OCI-LY7 (cell line): Measurements from ENCODE around the gene KRTAP19-2. TPM values are rescaled to one million over a fixed set of nuclear protein-coding genes. Genes with fewer than 3 reads are reported as not detected.

Experiments
- BruUV-seq: library from RNA; stranded (reverse); fragments of 400-500 nt; replicated peaks from 2 replicates; lab custom pipeline; 2021; lab: Mats Ljungman, UMichigan
- CTCF ChIA-PET: fragments of 300-600 bp; sonication (Branson Sonifier 250); formaldehyde crosslinking; loops from one replicate; lab custom pipeline; 2022; ENCODE audit warnings: antibody characterized with exemption; ENCODE audit not compliant: unreplicated experiment; lab: Charles Lee
- POLR2A ChIA-PET: fragments of 300-600 bp; sonication (Branson Sonifier 250); formaldehyde crosslinking; loops from one replicate; lab custom pipeline; 2022; ENCODE audit warnings: antibody characterized with exemption; lab: Charles Lee
- DNase-seq: peaks from one replicate; pipeline ENCODE4 v3.0.0-alpha.2; 2015; ENCODE audit warnings: low spot score
- H2AFZ ChIP-seq: fragments of 200-600 bp; sonication (generic), shearing (Covaris generic); 2 replicates; pipeline ENCODE4 v1.6.1; 2014; ENCODE audit warnings: mild to moderate bottlenecking, antibody characterized with exemption, low read length, moderate library complexity
- H3K27ac ChIP-seq: fragments of 200-600 bp; sonication (generic); 2 replicates; pipeline ENCODE4 v1.5.1; 2014; ENCODE audit warnings: mixed run types, low read depth, mild to moderate bottlenecking, moderate library complexity, low read length, inconsistent platforms; ENCODE audit not compliant: poor library complexity, severe bottlenecking
- H3K36me3 ChIP-seq: fragments of 200-600 bp; sonication (generic); 2 replicates; pipeline ENCODE4 v1.6.1; 2014; ENCODE audit warnings: mild to moderate bottlenecking, antibody characterized with exemption, low read length, moderate library complexity, mixed read lengths; ENCODE audit not compliant: insufficient read depth
- H3K4me1 ChIP-seq: fragments of 200-600 bp; sonication (generic); 2 replicates; pipeline ENCODE4 v1.5.1; 2014; ENCODE audit warnings: mild to moderate bottlenecking, low read length; ENCODE audit not compliant: insufficient read depth, poor library complexity, severe bottlenecking
- H3K4me2 ChIP-seq: fragments of 200-600 bp; sonication (generic); 2 replicates; pipeline ENCODE4 v1.6.1; 2014; ENCODE audit warnings: mild to moderate bottlenecking, low read length
- H3K4me3 ChIP-seq: fragments of 200-600 bp; sonication (generic); 2 replicates; pipeline ENCODE4 v1.5.1; 2014; ENCODE audit warnings: mild to moderate bottlenecking, low read depth, low read length; ENCODE audit not compliant: poor library complexity, severe bottlenecking
- H3K79me2 ChIP-seq: fragments of 200-600 bp; sonication (generic); 2 replicates; pipeline ENCODE4 v1.6.1; 2016; ENCODE audit warnings: low read depth, mild to moderate bottlenecking, low read length, moderate library complexity, mixed read lengths; ENCODE audit not compliant: insufficient read depth
- H3K9me2 ChIP-seq: fragments of 200-600 bp; sonication (generic); 2 replicates; pipeline ENCODE4 v1.6.1; 2016; ENCODE audit warnings: mild to moderate bottlenecking, low read length, mixed read lengths; ENCODE audit not compliant: insufficient read depth
- H3K9me3 ChIP-seq: fragments of 200-600 bp; sonication (generic); 2 replicates; pipeline ENCODE4 v1.6.1; 2014; ENCODE audit warnings: mild to moderate bottlenecking, mixed run types, low read length, mixed read lengths
- H4K20me1 ChIP-seq: fragments of 200-600 bp; sonication (generic); 2 replicates; pipeline ENCODE4 v1.6.1; 2014; ENCODE audit warnings: mild to moderate bottlenecking, antibody characterized with exemption, low read length, moderate library complexity, mixed read lengths; ENCODE audit not compliant: insufficient read depth
- CTCF ChIP-seq: fragments of 200-600 bp; sonication (generic); conservative IDR thresholded peaks from 2 replicates; pipeline ENCODE4 v1.5.1; 2014; ENCODE audit warnings: mild to moderate bottlenecking, antibody characterized with exemption, low read length, moderate library complexity, mixed read lengths
- EZH2phosphoT487 ChIP-seq: fragments of 200-600 bp; sonication (generic); IDR thresholded peaks from 2 replicates; pipeline ENCODE4 v1.6.1; 2018; ENCODE audit warnings: low read depth, borderline replicate concordance, mild to moderate bottlenecking, mixed run types, antibody characterized with exemption, low read length, moderate library complexity, mixed read lengths
- intact Hi-C: fragments of 100-400 bp; cut with micrococcal nuclease; formaldehyde crosslinking; loops from one replicate; pipeline ENCODE4 v1.10.0; 2022; ENCODE audit not compliant: unreplicated experiment
- total RNA-seq, 2 experiments: library from RNA; depleted of rRNA in 1 of 2; stranded (reverse); fragments of >200 nt in 1 of 2; shearing (Covaris generic) in 1 of 2; gene quantifications; 2 replicates each; pipeline ENCODE4 v1.2.3, GENCODE V29; 2014 to 2022

The KRTAP19-2 gene
- total RNA-seq, 2 experiments from 2014 or later, result not detected

- DNase-seq, result no peak
- H3K9me2 ChIP-seq, result no peaks in the 10 kb centered on the region; the same call in 1 of the 2 replicates
- H3K4me1 ChIP-seq, result no peaks in the 10 kb centered on the region
- H3K4me3 ChIP-seq, result no peak overlapping the region
- H3K79me2 ChIP-seq, result no peaks in the 10 kb centered on the region
- TF ChIP-seq CTCF, result no peak
- no peak for TF ChIP-seq EZH2phosphoT487
- no peak overlapping the region for H3K27ac ChIP-seq
- H4K20me1 ChIP-seq, result no peaks in the 10 kb centered on the region
- intact Hi-C loops, result no loop called here
- ChIA-PET CTCF (no interaction called here), POLR2A (no interaction called here)
- H3K9me3 ChIP-seq, result no peaks in the 10 kb centered on the region
- no peak overlapping the region for H2AFZ ChIP-seq
- no peaks in the 10 kb centered on the region for H3K36me3 ChIP-seq
- H3K4me2 ChIP-seq, result no peak overlapping the region
- no TSS peak for BruUV-seq
These were observed 40.2 kb downstream of the KRTAP19-2 start for GRCh38 chr21:30447056-30447455.

GRCh38 chr21:30444204-30444603, 43.0 kb downstream of the KRTAP19-2 start:
- Histone ChIP-seq H3K79me2 (no peaks in the 10 kb centered on the region), H3K27ac (no peak overlapping the region), H4K20me1 (no peaks in the 10 kb centered on the region), H3K9me3 (no peaks in the 10 kb centered on the region), H2AFZ (no peak overlapping the region), H3K4me3 (no peak overlapping the region), H3K4me1 (no peaks in the 10 kb centered on the region), H3K4me2 (no peak overlapping the region), H3K9me2 (no peaks in the 10 kb centered on the region), H3K36me3 (no peaks in the 10 kb centered on the region)
- intact Hi-C loops, result no loop called here
- ChIA-PET POLR2A (no interaction called here), CTCF (no interaction called here)
- DNase-seq, result no peak
- no peak for TF ChIP-seq EZH2phosphoT487
- no peak for TF ChIP-seq CTCF
- BruUV-seq, result no TSS peak

GRCh38 chr21:30443226-30443625, 44.0 kb downstream of the KRTAP19-2 start:
- ChIA-PET POLR2A (interaction anchor here (0.6 to 1.4 kb wide), 3 partner anchors 84 to 209 kb away, joined by 4 to 8 read pairs (median 6); no protein-coding TSS in a partner anchor), CTCF (no interaction called here)
- no peaks in the 10 kb centered on the region for H3K36me3 ChIP-seq
- DNase-seq, result no peak
- H4K20me1 ChIP-seq, result no peaks in the 10 kb centered on the region
- no peak overlapping the region for H3K4me3 ChIP-seq
- intact Hi-C loops, result no loop called here
- no peak for TF ChIP-seq CTCF
- TF ChIP-seq EZH2phosphoT487, result no peak
- H3K4me2 ChIP-seq, result no peak overlapping the region
- H3K27ac ChIP-seq, result no peak overlapping the region
- no TSS peak for BruUV-seq
- no peaks in the 10 kb centered on the region for H3K4me1 ChIP-seq
- H3K79me2 ChIP-seq, result no peaks in the 10 kb centered on the region
- no peak overlapping the region for H2AFZ ChIP-seq
- no peaks in the 10 kb centered on the region for H3K9me2 ChIP-seq
- H3K9me3 ChIP-seq, result no peaks in the 10 kb centered on the region
